HG03558 (cell line): ENCODE measurements around the gene ADCYAP1R1.

Experiments used
- ATAC-seq: cut with Tn5 transposase; IDR thresholded peaks from one replicate; pipeline ENCODE4 v1.9.1; 2021; ENCODE audit warnings: moderate number of reproducible peaks; ENCODE audit not compliant: unreplicated experiment; ENCODE audit errors: extremely low read depth

ADCYAP1R1 gene

DNA sequence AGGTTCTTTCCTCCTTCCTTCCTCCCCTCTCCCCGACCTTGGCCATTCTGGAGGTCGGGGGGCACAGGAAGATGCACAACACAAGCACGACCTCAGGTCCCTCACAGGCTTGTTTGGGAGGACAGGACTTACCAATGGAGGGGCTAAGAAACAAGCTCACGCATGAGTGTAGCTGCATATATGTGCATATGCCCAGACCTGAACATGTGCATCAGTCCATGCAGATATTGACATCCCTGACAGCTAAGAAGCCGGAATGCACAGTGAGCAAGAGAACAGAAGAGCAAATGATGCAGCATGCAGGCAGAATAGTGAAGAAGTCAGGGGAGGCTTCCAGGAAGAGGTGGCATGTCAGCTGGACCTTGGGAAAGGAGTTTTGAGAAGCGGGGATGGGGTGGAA lies 28.7 kb downstream of the ADCYAP1R1 start:
- no peak for ATAC-seq

DNA sequence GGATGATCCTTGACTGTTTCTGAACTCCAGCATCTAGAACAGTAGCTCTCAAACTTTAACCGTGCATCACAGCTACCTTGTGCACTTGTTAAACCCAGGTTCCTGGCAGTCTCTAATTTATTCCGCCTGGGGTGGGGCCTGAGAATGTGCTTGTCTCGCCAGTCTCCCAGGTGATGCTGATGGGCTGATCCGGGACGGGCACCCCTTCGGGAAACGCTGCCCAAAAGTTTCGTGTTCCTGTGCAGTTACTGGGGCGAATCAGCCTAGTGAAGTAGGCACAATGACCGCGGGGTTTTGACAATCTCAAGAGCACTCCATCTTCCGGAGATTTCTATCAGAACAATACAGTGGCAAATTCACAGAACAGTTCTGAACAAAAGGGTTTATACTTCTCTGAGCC lies 29.9 kb downstream of the ADCYAP1R1 start:
- ATAC-seq: no peak

- no peak for ATAC-seq
These were observed 30.3 kb downstream of the ADCYAP1R1 start for GRCh38 chr7:31082447-31082846.

GRCh38 chr7:31083210-31083786 lies 31.2 kb downstream of the ADCYAP1R1 start:
- ATAC-seq: no peak

DNA sequence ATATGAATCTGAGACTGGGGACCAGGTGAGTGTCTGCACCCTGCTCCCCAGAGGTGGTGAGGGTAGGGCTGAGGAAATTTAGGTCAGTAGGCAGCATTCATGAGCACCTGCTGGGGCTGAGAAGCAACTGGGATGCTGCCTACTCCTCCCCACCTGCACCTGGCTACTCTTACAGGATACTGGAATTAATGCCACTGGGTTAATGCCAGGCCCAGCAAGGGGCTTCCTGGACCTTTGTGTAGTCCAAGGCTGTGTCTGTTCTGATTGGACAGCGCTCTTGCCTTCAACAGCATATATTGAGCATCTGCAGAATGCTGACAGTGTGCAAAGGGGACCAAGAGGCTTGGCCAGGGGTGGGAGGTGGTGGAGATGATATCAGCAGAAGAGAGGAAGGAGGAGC lies 32.1 kb downstream of the ADCYAP1R1 start:
- no peak for ATAC-seq

DNA sequence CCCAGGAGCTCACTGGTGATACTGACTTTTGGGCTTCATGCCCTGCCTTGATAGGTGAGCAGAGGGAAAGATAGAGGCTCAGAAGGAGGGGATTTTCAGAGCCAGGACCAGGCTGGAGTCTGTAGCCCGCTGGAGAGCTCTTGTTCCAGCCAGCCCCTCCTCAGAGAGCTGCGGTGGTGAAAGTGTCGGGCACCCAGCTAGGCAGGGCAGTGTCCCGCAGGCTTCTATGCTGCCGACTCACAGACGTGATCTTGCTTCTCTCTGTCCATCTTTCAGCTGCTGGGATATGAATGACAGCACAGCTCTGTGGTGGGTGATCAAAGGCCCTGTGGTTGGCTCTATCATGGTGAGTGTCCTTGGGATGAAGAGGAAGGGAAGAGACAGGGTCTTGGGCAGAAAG lies 35.2 kb downstream of the ADCYAP1R1 start:
- ATAC-seq: no peak

GRCh38 chr7:31091924-31092434 lies 39.9 kb downstream of the ADCYAP1R1 start:
- ATAC-seq: no peak

- ATAC-seq: no peak
These were observed 40.5 kb downstream of the ADCYAP1R1 start for GRCh38 chr7:31092606-31093005.

DNA sequence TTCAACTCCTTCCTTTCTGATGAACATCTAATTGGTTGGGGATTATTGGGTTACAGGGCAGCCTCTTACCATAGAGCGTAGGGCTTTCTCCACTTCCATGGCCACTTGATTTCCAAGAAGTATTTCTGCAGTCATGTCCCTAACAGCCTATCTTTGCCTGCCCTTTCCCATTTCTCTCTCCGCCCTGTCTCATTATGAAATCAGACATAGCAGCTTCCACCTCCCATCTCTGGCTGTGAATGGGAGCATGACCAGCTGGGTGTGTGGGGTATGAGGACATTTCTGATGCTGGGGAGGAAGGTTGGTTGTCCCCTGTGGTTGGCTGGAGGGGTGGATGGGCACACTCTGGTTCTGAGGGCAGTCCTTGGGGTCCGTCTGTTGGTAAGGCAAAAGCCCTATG lies 41.2 kb downstream of the ADCYAP1R1 start:
- no peak for ATAC-seq

DNA sequence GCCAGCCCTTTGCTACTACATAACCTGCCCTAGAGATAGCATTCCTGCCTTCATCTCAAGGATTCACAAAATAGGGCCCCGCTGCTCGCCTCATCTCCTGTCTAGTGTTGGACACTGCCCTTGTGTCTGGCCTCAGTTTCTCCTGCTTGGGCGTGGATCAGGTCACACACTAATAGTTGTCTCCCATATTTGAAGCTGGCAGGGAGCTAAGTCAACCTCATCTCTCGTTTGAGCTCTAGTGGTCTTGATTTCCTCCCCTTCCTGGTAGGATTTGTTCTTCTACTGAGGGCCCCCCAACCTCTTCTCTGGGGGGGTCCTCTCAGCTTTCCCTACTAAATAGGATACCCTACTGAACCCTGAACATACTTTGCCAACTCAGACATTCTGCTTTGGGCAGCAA lies 42.2 kb downstream of the ADCYAP1R1 start:
- no peak for ATAC-seq

- no peak for ATAC-seq
These were observed 43.4 kb downstream of the ADCYAP1R1 start for GRCh38 chr7:31095286-31096197.

GRCh38 chr7:31096198-31096876 lies 44.2 kb downstream of the ADCYAP1R1 start:
- no peak for ATAC-seq

DNA sequence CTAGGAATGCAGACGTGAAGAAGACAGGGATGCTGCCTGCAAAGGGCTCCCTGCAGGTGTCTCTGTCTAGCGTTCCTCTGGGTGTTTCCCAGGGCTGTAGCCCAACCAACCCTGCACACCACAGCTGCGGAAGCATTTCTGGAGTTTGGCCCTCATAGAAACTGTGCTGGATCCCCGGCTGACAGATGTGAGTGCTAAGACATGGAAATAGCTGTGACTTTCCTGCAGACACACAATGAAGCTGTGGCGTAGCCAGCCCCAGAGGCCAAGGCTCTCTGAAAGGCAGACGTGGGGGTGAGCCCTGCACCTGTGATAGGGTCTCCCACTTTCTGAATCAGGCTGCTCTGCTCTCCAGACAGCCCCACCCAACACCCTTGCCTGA lies 44.8 kb downstream of the ADCYAP1R1 start:
- ATAC-seq: no peak

- no peak for ATAC-seq
These were observed 46.7 kb downstream of the ADCYAP1R1 start for GRCh38 chr7:31098642-31099360.

DNA sequence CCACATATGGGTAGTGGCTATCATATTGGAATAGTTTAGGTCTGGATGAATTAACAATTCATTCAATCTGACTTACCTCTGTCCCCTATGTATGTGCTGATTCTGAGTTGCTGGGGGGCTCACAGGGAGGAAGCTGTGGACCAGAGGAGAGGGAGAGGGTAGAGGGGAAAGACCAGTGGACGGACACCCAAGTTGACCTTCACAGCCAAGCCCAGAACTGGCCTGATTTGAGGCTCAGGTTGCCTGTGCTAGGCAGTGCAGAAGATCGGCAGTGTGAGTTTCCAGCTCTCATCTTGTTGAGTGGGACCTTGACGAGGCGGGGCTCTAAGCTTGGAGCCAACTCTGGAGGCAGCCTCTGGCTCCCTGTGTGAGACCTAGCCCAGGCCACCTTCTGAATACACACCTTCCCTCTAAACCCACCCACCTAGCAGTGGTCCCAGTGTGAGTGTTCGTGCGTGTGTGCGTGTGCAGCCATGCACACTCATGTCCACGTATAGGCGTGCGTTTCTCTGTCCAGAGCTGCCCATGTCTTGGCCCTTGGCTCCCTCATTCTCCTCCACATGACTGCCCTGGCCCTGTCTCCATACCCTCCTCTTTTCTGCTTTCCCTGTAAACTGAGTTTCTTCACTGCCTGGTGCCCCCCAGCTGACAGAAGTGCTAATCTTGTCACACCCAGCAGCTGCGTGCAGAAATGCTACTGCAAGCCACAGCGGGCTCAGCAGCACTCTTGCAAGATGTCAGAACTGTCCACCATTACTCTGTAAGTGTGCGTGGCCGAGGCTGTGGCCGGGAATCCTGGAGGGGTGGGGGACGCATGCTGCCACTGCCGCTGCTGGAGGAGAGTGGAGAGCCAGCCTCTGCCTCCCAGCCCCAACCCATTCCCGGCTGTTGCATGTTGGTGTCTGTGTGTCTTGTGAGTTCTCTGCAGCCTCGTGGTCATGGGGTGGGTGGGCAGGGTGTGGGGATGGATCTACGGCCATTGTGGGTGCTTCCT lies 47.6 kb downstream of the ADCYAP1R1 start:
- no peak for ATAC-seq

DNA sequence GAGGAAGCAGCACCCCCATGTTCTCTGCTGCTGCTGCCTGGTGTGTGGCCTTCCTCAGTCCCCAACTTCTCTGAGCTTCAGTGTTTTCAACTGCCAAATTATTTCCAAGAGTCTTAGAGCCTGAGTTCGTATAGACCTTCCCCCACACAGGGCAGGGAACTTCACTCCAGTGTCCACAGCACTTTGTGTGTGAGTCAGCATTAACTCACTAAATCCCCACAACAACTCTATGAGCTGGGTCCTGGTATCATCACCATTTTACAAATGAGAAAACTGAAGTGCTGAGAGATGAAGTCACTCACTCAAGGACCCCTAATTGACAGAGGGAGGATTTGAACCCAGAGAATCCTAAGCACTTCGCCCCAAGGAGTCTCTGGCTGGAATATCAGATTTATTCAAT lies 48.3 kb downstream of the ADCYAP1R1 start:
- ATAC-seq: no peak

DNA sequence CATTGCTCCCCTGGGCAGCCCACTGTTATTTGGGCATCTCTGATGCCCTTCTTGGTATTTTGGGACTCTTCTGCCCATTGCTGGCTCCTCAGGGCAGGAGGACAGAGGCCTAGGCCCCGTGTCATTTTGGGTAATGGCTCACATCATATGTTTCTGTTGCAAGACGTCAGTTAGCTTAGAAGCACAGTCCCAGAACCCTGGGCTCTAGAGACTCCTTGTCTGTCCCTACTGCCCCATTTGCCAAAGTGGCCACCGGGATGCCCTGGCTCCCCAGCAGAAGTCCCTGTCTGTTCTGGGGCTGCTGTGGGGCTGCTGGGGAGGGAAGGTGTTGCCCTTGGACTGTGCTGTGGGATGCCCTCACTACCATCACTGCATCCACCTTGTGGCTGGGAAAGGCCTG lies 48.8 kb downstream of the ADCYAP1R1 start:
- ATAC-seq: no peak

DNA sequence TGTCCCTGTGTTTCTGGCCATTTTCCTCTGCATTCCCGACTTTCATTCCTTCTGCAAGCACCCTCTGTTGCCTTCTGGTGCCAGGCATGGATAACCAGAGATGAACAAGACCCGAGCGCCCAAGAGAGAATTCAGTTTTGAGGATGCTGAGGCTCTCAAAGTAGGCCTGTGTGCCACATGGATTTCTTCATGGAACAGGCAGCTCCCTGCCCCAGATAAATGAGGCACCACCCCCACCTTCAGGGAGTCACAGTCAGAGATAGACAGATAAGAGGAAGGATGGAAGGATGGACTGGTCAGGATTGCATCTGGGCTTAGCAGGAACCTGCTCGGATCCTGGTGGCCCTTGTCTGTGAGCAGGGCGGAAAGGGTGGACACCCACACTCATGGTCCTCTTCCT lies 49.4 kb downstream of the ADCYAP1R1 start:
- no peak for ATAC-seq
